Fibroblast of lung (primary cell): ENCODE measurements around the gene SLC39A9. TPM values are rescaled to one million over a fixed set of nuclear protein-coding genes. Genes with fewer than 3 reads are reported as not detected.

ENCODE experiments used
- DNase-seq, 2 donors: peaks; one replicate each; pipeline versions ENCODE4 v3.0.0 to v3.0.0-alpha.2; 2010; ENCODE audit warnings: low read depth in 2 of 2
- H2AFZ ChIP-seq: 2 replicates; pipeline ENCODE4 v1.5.1; 2012; ENCODE audit warnings: low read length, control low read depth, inconsistent platforms
- H3K27ac ChIP-seq: 2 replicates; pipeline ENCODE4 v1.5.1; 2011; ENCODE audit warnings: low read length, control low read depth; ENCODE audit not compliant: insufficient read depth
- H3K27me3 ChIP-seq: 2 replicates; pipeline ENCODE4 v1.5.1; 2011; ENCODE audit warnings: mild to moderate bottlenecking, low read length; ENCODE audit not compliant: control insufficient read depth, insufficient read depth
- H3K36me3 ChIP-seq: 2 replicates; pipeline ENCODE4 v1.5.1; 2011; ENCODE audit warnings: low read length; ENCODE audit not compliant: control insufficient read depth, insufficient read depth
- H3K4me1 ChIP-seq: 2 replicates; pipeline ENCODE4 v1.5.1; 2011; ENCODE audit warnings: low read length; ENCODE audit not compliant: control insufficient read depth, insufficient read depth; ENCODE audit errors: extremely low read depth
- H3K4me2 ChIP-seq: 2 replicates; pipeline ENCODE4 v1.5.1; 2011; ENCODE audit warnings: low read length, control low read depth; ENCODE audit not compliant: insufficient read depth; ENCODE audit errors: extremely low read depth
- H3K4me3 ChIP-seq, 4 experiments: fragments of 200-600 bp in 1 of 4; sonication (generic) in 1 of 4; replicated peaks in 1 of 4; 2 replicates each; pipeline ENCODE4 v1.5.1; 2011 to 2016; ENCODE audit warnings: low read length in 4 of 4, low read depth in 3 of 4, mild to moderate bottlenecking in 3 of 4, control low read depth in 2 of 4, inconsistent platforms in 1 of 4, mixed read lengths in 1 of 4; ENCODE audit not compliant: insufficient read depth in 1 of 4; ENCODE audit errors: control extremely low read depth in 1 of 4
- H3K79me2 ChIP-seq: 2 replicates; pipeline ENCODE4 v1.5.1; 2012; ENCODE audit warnings: mild to moderate bottlenecking, low read length, inconsistent platforms; ENCODE audit not compliant: control insufficient read depth, insufficient read depth
- H3K9ac ChIP-seq: 2 replicates; pipeline ENCODE4 v1.5.1; 2011; ENCODE audit warnings: mild to moderate bottlenecking, low read length, control low read depth; ENCODE audit not compliant: insufficient read depth
- H3K9me3 ChIP-seq: 2 replicates; pipeline ENCODE4 v1.5.1; 2012; ENCODE audit warnings: low read depth, low read length; ENCODE audit not compliant: control insufficient read depth, insufficient read depth
- H4K20me1 ChIP-seq: 2 replicates; pipeline ENCODE4 v1.5.1; 2011; ENCODE audit warnings: low read length; ENCODE audit not compliant: control insufficient read depth, insufficient read depth; ENCODE audit errors: extremely low read depth
- EZH2 ChIP-seq: IDR thresholded peaks from 2 replicates; pipeline ENCODE4 v1.5.1; 2012; ENCODE audit warnings: low read length, control low read depth, mild to moderate bottlenecking; ENCODE audit errors: missing control alignments
- polyA plus RNA-seq, 2 donors: library from polyadenylated mRNA; depleted of rRNA in 1 of 2; stranded (reverse) in 1 of 2; unstranded in 1 of 2; fragments of >200 nt; gene quantifications; 2 replicates each; pipeline ENCODE4 v1.2.1, GENCODE V29; 2011 to 2012; ENCODE audit warnings: missing spikeins in 1 of 2
- total RNA-seq: library from RNA; depleted of rRNA; stranded (reverse); fragments of >200 nt; gene quantifications from 2 replicates; pipeline ENCODE4 v1.2.1, GENCODE V29; 2014
- TF ChIP-seq, protein P1 (sequence below), 2 donors: IDR thresholded peaks in 1 of 2; conservative IDR thresholded peaks in 1 of 2; 1 replicate in 1 of 2; 2 replicates in 1 of 2; pipeline ENCODE4 v1.5.1; 2011 to 2012; ENCODE audit warnings: low read length in 2 of 2, control low read depth in 1 of 2, inconsistent platforms in 1 of 2, low read depth in 1 of 2, mild to moderate bottlenecking in 1 of 2

SLC39A9 gene
- total and polyA plus RNA-seq, 2 donors (not counting 1 experiment from before 2014, with no cell fraction given) = 81.9 to 104 TPM

GRCh38 chr14:69459122-69459521, 60.6 kb downstream of the SLC39A9 start:
- Histone ChIP-seq H2AFZ (no peak overlapping the region), H3K4me2 (no peak overlapping the region), H3K27me3 (no peaks in the 10 kb centered on the region), H3K27ac (no peak overlapping the region), H3K79me2 (no peaks in the 10 kb centered on the region), H3K9me3 (no peaks in the 10 kb centered on the region), H3K36me3 (peaks cover 7% of the 10 kb centered on the region), H3K4me3 (no peak overlapping the region), H4K20me1 (no peaks in the 10 kb centered on the region), H3K4me1 (no peaks in the 10 kb centered on the region), H3K9ac (no peak overlapping the region)
- no peak for DNase-seq
- no peak for TF ChIP-seq EZH2
- TF ChIP-seq, protein P1, sequence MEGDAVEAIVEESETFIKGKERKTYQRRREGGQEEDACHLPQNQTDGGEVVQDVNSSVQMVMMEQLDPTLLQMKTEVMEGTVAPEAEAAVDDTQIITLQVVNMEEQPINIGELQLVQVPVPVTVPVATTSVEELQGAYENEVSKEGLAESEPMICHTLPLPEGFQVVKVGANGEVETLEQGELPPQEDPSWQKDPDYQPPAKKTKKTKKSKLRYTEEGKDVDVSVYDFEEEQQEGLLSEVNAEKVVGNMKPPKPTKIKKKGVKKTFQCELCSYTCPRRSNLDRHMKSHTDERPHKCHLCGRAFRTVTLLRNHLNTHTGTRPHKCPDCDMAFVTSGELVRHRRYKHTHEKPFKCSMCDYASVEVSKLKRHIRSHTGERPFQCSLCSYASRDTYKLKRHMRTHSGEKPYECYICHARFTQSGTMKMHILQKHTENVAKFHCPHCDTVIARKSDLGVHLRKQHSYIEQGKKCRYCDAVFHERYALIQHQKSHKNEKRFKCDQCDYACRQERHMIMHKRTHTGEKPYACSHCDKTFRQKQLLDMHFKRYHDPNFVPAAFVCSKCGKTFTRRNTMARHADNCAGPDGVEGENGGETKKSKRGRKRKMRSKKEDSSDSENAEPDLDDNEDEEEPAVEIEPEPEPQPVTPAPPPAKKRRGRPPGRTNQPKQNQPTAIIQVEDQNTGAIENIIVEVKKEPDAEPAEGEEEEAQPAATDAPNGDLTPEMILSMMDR (conservative IDR thresholded peaks at IDR 0.05 in 1 of 2, IDR thresholded peaks at IDR 0.05 in 1 of 2; ENCODE audit: low read depth in 1 of 2, low read length in 2 of 2) = no peak

GRCh38 chr14:69460093-69460701, 61.7 kb downstream of the SLC39A9 start:
- Histone ChIP-seq H3K4me3 (no peak overlapping the region), H3K79me2 (no peaks in the 10 kb centered on the region), H3K27ac (no peak overlapping the region), H3K9me3 (no peaks in the 10 kb centered on the region), H4K20me1 (no peaks in the 10 kb centered on the region), H3K27me3 (no peaks in the 10 kb centered on the region), H3K9ac (no peak overlapping the region), H3K36me3 (peaks cover 7% of the 10 kb centered on the region), H3K4me2 (no peak overlapping the region), H3K4me1 (no peaks in the 10 kb centered on the region), H2AFZ (no peak overlapping the region)
- no peak for TF ChIP-seq EZH2
- TF ChIP-seq, protein P1 (conservative IDR thresholded peaks at IDR 0.05 in 1 of 2, IDR thresholded peaks at IDR 0.05 in 1 of 2; ENCODE audit: low read depth in 1 of 2, low read length in 2 of 2) = peak; percentile 79 to 90
- DNase-seq = peak; percentile 87 to 95

DNA sequence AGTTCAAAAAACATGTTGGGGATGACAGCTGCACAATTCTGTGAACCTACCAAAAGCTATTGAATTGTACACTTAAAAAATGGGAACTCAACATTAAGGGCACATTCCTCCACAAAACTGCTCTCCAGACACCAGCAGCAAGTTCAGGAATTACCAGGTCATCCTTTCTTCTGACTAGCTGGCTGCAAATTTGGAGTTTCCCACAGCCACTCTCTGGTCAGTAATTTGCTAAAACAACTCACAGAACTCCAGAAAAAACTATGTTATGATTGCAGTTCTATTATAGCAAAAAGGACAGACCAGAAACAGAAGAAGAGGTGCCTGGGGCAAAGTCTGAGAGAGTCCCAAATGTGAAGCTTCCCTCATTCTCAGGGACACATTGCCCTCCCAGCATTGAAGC, 65.9 kb downstream of the SLC39A9 start:
- peak in 1 of 2 donors; percentile 54 for DNase-seq
- no peak overlapping the region for H3K4me2 ChIP-seq

More for the DNA sequence above, 65.9 kb downstream of the SLC39A9 start:
- H4K20me1 ChIP-seq = no peaks in the 10 kb centered on the region
- TF ChIP-seq, protein P1 (conservative IDR thresholded peaks at IDR 0.05 in 1 of 2, IDR thresholded peaks at IDR 0.05 in 1 of 2; ENCODE audit: low read depth in 1 of 2, low read length in 2 of 2) = no peak
- no peak for TF ChIP-seq EZH2
- no peak overlapping the region for H3K9ac ChIP-seq
- H2AFZ ChIP-seq = no peak overlapping the region
- H3K27me3 ChIP-seq = no peaks in the 10 kb centered on the region
- no peaks in the 10 kb centered on the region for H3K79me2 ChIP-seq
- no peaks in the 10 kb centered on the region for H3K4me1 ChIP-seq
- H3K4me3 ChIP-seq = no peak overlapping the region
- H3K9me3 ChIP-seq = no peaks in the 10 kb centered on the region
- H3K36me3 ChIP-seq = peaks cover 2% of the 10 kb centered on the region
- H3K27ac ChIP-seq = peak overlapping the region; percentile 33
